Measurements from ENCODE around the gene PIK3CB. TPM values are rescaled to one million over a fixed set of nuclear protein-coding genes. Genes with fewer than 3 reads are reported as not detected.
"Not testable (repeated sequence)": the region's sequence is repeated elsewhere in the genome, so short reads cannot be mapped to it uniquely, and the experiment has no call there.

The PIK3CB gene
- total RNA-seq, 2 donors from 2014 or later, result 51.4 to 53.0 TPM

GRCh38 chr3:138835397-138835757 is 649 bp upstream of the PIK3CB start:
- 66 to 83% methylated on average over 1 to 4 of the region's 4 CpGs for WGBS, 2 experiments (ENCODE audit: insufficient coverage in 1 of 2, insufficient read length in 1 of 2)
- peak overlapping the region; percentile 73 for H3K4me3 Mint-ChIP-seq
- H3K9me3 ChIP-seq (ENCODE audit: control insufficient read depth, low read length), result peaks cover under 1% of the 10 kb centered on the region
- peak overlapping the region; percentile 93 for H3K9ac ChIP-seq (ENCODE audit: extremely low read depth, low read length, poor library complexity, severe bottlenecking)
- peak overlapping the region; percentile 96 for H3K27ac Mint-ChIP-seq
- no peaks in the 10 kb centered on the region for H3K27me3 ChIP-seq (ENCODE audit: control insufficient read depth, insufficient read depth, low read length, poor library complexity, severe bottlenecking)
- H3K27ac ChIP-seq (ENCODE audit: low read depth, low read length), result peak overlapping the region; percentile 97
- peak overlapping the region; percentile 96 for H3K4me3 ChIP-seq (ENCODE audit: low read length)
- H3K36me3 ChIP-seq (ENCODE audit: control insufficient read depth, insufficient read depth, low read length), result peaks cover 13% of the 10 kb centered on the region
- TF ChIP-seq, protein P1, sequence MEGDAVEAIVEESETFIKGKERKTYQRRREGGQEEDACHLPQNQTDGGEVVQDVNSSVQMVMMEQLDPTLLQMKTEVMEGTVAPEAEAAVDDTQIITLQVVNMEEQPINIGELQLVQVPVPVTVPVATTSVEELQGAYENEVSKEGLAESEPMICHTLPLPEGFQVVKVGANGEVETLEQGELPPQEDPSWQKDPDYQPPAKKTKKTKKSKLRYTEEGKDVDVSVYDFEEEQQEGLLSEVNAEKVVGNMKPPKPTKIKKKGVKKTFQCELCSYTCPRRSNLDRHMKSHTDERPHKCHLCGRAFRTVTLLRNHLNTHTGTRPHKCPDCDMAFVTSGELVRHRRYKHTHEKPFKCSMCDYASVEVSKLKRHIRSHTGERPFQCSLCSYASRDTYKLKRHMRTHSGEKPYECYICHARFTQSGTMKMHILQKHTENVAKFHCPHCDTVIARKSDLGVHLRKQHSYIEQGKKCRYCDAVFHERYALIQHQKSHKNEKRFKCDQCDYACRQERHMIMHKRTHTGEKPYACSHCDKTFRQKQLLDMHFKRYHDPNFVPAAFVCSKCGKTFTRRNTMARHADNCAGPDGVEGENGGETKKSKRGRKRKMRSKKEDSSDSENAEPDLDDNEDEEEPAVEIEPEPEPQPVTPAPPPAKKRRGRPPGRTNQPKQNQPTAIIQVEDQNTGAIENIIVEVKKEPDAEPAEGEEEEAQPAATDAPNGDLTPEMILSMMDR (conservative IDR thresholded peaks at IDR 0.05), result no peak
- no peaks in the 10 kb centered on the region for H3K4me1 ChIP-seq (ENCODE audit: control insufficient read depth, insufficient read depth, low read length)
- peaks cover 9% of the 10 kb centered on the region for H3K36me3 Mint-ChIP-seq (ENCODE audit: low read depth)
- H3K9me3 Mint-ChIP-seq, result peaks cover 3% of the 10 kb centered on the region
- peaks cover 6% of the 10 kb centered on the region for H3K4me1 Mint-ChIP-seq
- H3K27me3 Mint-ChIP-seq (ENCODE audit: insufficient read depth), result no peaks in the 10 kb centered on the region
- DNase-seq, result no peak

DNA sequence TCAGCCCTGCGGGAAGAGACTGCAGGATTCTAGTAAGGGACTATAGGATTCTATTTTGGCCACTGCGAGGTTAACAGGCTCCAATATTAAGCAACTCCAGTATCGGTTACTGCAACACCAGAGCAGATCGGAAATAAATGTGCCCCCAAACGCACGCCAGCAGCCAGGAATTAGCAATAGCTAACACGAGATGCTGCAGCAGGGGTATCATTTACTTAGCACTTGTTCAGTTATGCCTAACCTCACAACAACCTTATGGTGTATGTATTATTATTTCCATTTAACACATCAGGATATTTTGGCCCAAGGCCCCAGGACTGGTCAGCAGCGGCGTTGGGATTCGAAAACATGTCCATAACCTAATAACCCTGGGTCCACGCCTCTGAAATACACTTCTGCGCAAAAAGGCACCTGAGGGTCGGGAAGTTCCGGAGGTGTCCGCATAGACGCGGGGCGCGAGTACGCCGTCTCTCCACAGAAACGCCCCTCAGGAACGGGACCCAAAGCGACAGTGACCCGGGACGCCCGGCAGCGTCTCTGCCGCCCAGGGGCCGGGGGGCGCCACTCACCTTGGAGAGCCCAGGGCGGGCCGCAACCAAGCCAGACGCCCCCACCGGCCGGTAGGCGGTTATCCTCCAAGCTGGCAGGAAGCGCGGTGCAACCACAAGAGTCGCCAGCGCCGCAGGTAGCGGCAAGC is 681 bp downstream of the PIK3CB start:
- no peaks in the 10 kb centered on the region for H3K4me1 ChIP-seq (ENCODE audit: control insufficient read depth, insufficient read depth, low read length)
- peak; percentile 92 for DNase-seq
- H3K9me3 ChIP-seq (ENCODE audit: control insufficient read depth, low read length), result peaks cover 8% of the 10 kb centered on the region
- peak overlapping the region; percentile 96 for H3K4me3 ChIP-seq (ENCODE audit: low read length)
- H3K9ac ChIP-seq (ENCODE audit: extremely low read depth, low read length, poor library complexity, severe bottlenecking), result peak overlapping the region; percentile 78
- Mint-ChIP-seq H3K4me1 (peaks cover 6% of the 10 kb centered on the region), H3K27ac (peak overlapping the region; percentile 85), H3K36me3 (ENCODE audit: low read depth) (peaks cover 19% of the 10 kb centered on the region), H3K27me3 (ENCODE audit: insufficient read depth) (no peaks in the 10 kb centered on the region), H3K9me3 (peaks cover 11% of the 10 kb centered on the region), H3K4me3 (peak overlapping the region; percentile 73)
- H3K36me3 ChIP-seq (ENCODE audit: control insufficient read depth, insufficient read depth, low read length), result peaks cover 25% of the 10 kb centered on the region
- 1 to 3% methylated on average over 12 to 43 of the region's 43 CpGs for WGBS, 2 experiments (ENCODE audit: insufficient coverage in 1 of 2, insufficient read length in 1 of 2)
- H3K27ac ChIP-seq (ENCODE audit: low read depth, low read length), result no peak overlapping the region
- H3K27me3 ChIP-seq (ENCODE audit: control insufficient read depth, insufficient read depth, low read length, poor library complexity, severe bottlenecking), result no peaks in the 10 kb centered on the region
- TF ChIP-seq, protein P1 (conservative IDR thresholded peaks at IDR 0.05), result peak; percentile 73

- H3K4me1 Mint-ChIP-seq; H3K9me3 ChIP-seq (ENCODE audit: control insufficient read depth, low read length); H3K4me1 ChIP-seq (ENCODE audit: control insufficient read depth, insufficient read depth, low read length); H3K27me3 Mint-ChIP-seq (ENCODE audit: insufficient read depth); DNase-seq; H3K27ac ChIP-seq (ENCODE audit: low read depth, low read length); H3K27me3 ChIP-seq (ENCODE audit: control insufficient read depth, insufficient read depth, low read length, poor library complexity, severe bottlenecking): not testable (repeated sequence)
- WGBS, 2 experiments (ENCODE audit: insufficient coverage in 1 of 2, insufficient read length in 1 of 2), result 94 to 96% methylated on average over 16 to 27 of the region's 27 CpGs
- H3K36me3 Mint-ChIP-seq (ENCODE audit: low read depth), result peaks cover 21% of the 10 kb centered on the region
- Histone ChIP-seq H3K36me3 (ENCODE audit: control insufficient read depth, insufficient read depth, low read length) (peaks cover 30% of the 10 kb centered on the region), H3K9ac (ENCODE audit: extremely low read depth, low read length, poor library complexity, severe bottlenecking) (peak overlapping the region; percentile 78), H3K4me3 (ENCODE audit: low read length) (peak overlapping the region; percentile 96)
- H3K9me3 Mint-ChIP-seq, result peaks cover 11% of the 10 kb centered on the region
- peak overlapping the region; percentile 41 for H3K27ac Mint-ChIP-seq
- peak overlapping the region; percentile 73 for H3K4me3 Mint-ChIP-seq
Observed at GRCh38 chr3:138832473-138833057, 2.2 kb downstream of the PIK3CB start.

Data from endodermal cell (in vitro differentiated cells).